ENCODE data around the gene SLC9A9.

DNA sequence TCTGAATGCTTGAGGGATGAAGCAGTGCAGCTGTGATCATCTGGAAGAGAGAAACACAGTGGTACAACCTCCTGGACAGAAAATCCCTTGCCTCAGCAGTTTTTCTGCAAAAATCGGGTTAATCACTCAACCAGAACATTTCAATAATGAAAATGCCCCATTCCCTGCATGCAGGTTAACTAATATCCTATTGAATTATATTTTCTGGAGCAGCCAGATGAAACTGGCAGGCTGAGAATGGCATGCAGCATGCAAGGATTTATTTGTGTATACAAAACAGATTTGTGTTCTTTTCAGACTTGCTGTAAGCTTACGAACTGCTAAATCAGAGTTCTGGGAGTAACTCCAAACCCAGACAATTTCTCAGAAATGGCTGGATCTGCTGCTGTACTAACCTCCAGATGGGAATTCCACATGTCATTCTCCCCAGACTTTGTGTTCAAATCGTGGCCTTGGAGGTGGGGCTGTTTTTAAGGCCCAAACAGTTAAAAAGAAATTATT, 39.1 kb downstream of the SLC9A9 start:
- TF ChIP-seq, protein P1, sequence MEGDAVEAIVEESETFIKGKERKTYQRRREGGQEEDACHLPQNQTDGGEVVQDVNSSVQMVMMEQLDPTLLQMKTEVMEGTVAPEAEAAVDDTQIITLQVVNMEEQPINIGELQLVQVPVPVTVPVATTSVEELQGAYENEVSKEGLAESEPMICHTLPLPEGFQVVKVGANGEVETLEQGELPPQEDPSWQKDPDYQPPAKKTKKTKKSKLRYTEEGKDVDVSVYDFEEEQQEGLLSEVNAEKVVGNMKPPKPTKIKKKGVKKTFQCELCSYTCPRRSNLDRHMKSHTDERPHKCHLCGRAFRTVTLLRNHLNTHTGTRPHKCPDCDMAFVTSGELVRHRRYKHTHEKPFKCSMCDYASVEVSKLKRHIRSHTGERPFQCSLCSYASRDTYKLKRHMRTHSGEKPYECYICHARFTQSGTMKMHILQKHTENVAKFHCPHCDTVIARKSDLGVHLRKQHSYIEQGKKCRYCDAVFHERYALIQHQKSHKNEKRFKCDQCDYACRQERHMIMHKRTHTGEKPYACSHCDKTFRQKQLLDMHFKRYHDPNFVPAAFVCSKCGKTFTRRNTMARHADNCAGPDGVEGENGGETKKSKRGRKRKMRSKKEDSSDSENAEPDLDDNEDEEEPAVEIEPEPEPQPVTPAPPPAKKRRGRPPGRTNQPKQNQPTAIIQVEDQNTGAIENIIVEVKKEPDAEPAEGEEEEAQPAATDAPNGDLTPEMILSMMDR (IDR thresholded peaks at IDR 0.05): no peak
- TF ChIP-seq POLR2AphosphoS5 (IDR thresholded peaks at IDR 0.05) (no peak), POLR2A (IDR thresholded peaks at IDR 0.05) (no peak)

All from breast epithelium (tissue), 3 donors.